HCT116 (cell line): ENCODE measurements around the gene GAREM2. TPM values are rescaled to one million over a fixed set of nuclear protein-coding genes. Genes with fewer than 3 reads are reported as not detected.

Experiments used
- ATAC-seq: fragments of 200-7000 bp; cut with Tn5 transposase; 2 replicates; pipeline ENCODE4 v1.9.1; 2020; ENCODE audit warnings: mild to moderate bottlenecking, moderate library complexity
- BruUV-seq: library from RNA; stranded (reverse); fragments of 400-500 nt; replicated peaks from 2 replicates; lab custom pipeline; 2021; lab: Mats Ljungman, UMichigan
- CTCF ChIA-PET: fragments of 300-600 bp; sonication (Branson Sonifier 250); formaldehyde crosslinking; loops from one replicate; lab custom pipeline; 2021; ENCODE audit warnings: antibody characterized with exemption; lab: Charles Lee
- POLR2A ChIA-PET: fragments of 300-600, 350-600 bp; sonication (Branson Sonifier 250); formaldehyde crosslinking; loops from one replicate; lab custom pipeline; 2021; ENCODE audit warnings: antibody characterized with exemption; lab: Charles Lee
- RAD21 ChIA-PET, 2 experiments: fragments of 300-600 bp; sonication (Branson Sonifier 250); formaldehyde crosslinking; loops; one replicate each; lab custom pipeline; 2023; ENCODE audit warnings: low total read pairs in 2 of 2; ENCODE audit not compliant: uncharacterized antibody in 2 of 2, unreplicated experiment in 2 of 2, low non-redundant PET in 1 of 2; lab: Charles Lee
- DNase-seq: peaks from one replicate; pipeline ENCODE4 v3.0.0-alpha.2; 2010; ENCODE audit warnings: low read depth, low spot score
- H2AFZ ChIP-seq: fragments of 200-600 bp; shearing (Covaris generic), sonication (generic); 2 replicates; pipeline ENCODE4 v1.6.1; 2017; ENCODE audit warnings: low read depth, mixed run types, mixed read lengths, antibody characterized with exemption, low read length; ENCODE audit not compliant: poor library complexity, severe bottlenecking
- H3K27ac ChIP-seq: 2 replicates; pipeline ENCODE4 v1.5.1; 2012; ENCODE audit warnings: low read depth, low read length
- H3K27me3 ChIP-seq: fragments of 200-600 bp; sonication (generic); 2 replicates; pipeline ENCODE4 v1.6.1; 2016; ENCODE audit warnings: mixed run types, low read length, mixed read lengths; ENCODE audit not compliant: insufficient read depth
- H3K36me3 ChIP-seq, 2 experiments: fragments of 200-500 bp in 1 of 2; fragments of 200-600 bp in 1 of 2; sonication (Bioruptor generic) in 1 of 2; sonication (generic) in 1 of 2; 2 replicates each; pipeline versions ENCODE4 v1.5.1 to v1.6.1; 2014 to 2016; ENCODE audit warnings: low read length in 2 of 2, inconsistent platforms in 1 of 2, mixed read lengths in 1 of 2, mixed run types in 1 of 2; ENCODE audit not compliant: insufficient read depth in 2 of 2, control insufficient read depth in 1 of 2
- H3K4me1 ChIP-seq, 2 experiments: fragments of 200-600 bp in 1 of 2; sonication (generic) in 1 of 2; 2 replicates each; pipeline versions ENCODE4 v1.5.1 to v1.6.1; 2012 to 2017; ENCODE audit warnings: low read length in 2 of 2, inconsistent platforms in 1 of 2, mild to moderate bottlenecking in 1 of 2, mixed read lengths in 1 of 2, mixed run types in 1 of 2, moderate library complexity in 1 of 2; ENCODE audit not compliant: insufficient read depth in 2 of 2, control insufficient read depth in 1 of 2
- H3K4me2 ChIP-seq: fragments of 200-600 bp; sonication (generic); 2 replicates; pipeline ENCODE4 v1.6.1; 2017; ENCODE audit warnings: mixed run types, low read length, mixed read lengths
- H3K4me3 ChIP-seq, 2 experiments: fragments of 200-600 bp in 1 of 2; sonication (generic) in 1 of 2; replicated peaks in 1 of 2; 2 replicates each; pipeline ENCODE4 v1.5.1; 2011 to 2016; ENCODE audit warnings: low read length in 2 of 2, control low read depth in 1 of 2, low read depth in 1 of 2, mild to moderate bottlenecking in 1 of 2, mixed read lengths in 1 of 2, mixed run types in 1 of 2
- H3K79me2 ChIP-seq: fragments of 200-600 bp; sonication (generic); 2 replicates; pipeline ENCODE4 v1.6.1; 2017; ENCODE audit warnings: mild to moderate bottlenecking, mixed run types, low read length, moderate library complexity, mixed read lengths; ENCODE audit not compliant: insufficient read depth
- H3K9ac ChIP-seq: fragments of 200-600 bp; sonication (generic); 2 replicates; pipeline ENCODE4 v1.6.1; 2016; ENCODE audit warnings: low read length, mixed read lengths
- H3K9me2 ChIP-seq: fragments of 200-600 bp; sonication (generic), shearing (Covaris generic); 2 replicates; pipeline ENCODE4 v1.6.1; 2017; ENCODE audit warnings: mixed run types, mild to moderate bottlenecking, moderate library complexity; ENCODE audit not compliant: insufficient read depth
- H3K9me3 ChIP-seq, 2 experiments: fragments of 200-500 bp in 1 of 2; fragments of 200-600 bp in 1 of 2; sonication (Bioruptor generic) in 1 of 2; sonication (generic) in 1 of 2; 2 replicates each; pipeline ENCODE4 v1.6.1; 2014 to 2017; ENCODE audit warnings: low read length in 2 of 2, mixed read lengths in 2 of 2, inconsistent platforms in 1 of 2, low read depth in 1 of 2, mild to moderate bottlenecking in 1 of 2, mixed run types in 1 of 2, moderate library complexity in 1 of 2; ENCODE audit not compliant: control insufficient read depth in 1 of 2, insufficient read depth in 1 of 2
- H4K20me1 ChIP-seq: fragments of 200-600 bp; sonication (generic), shearing (Covaris generic); 2 replicates; pipeline ENCODE4 v1.6.1; 2017; ENCODE audit warnings: mixed run types, mild to moderate bottlenecking, moderate library complexity; ENCODE audit not compliant: insufficient read depth
- CBX3 ChIP-seq: IDR thresholded peaks from 2 replicates; pipeline ENCODE4 v1.6.1; 2012; ENCODE audit warnings: low read depth
- CEBPB ChIP-seq: IDR thresholded peaks from 2 replicates; pipeline ENCODE4 v1.6.1; 2012; ENCODE audit warnings: low read depth
- EGR1 ChIP-seq: IDR thresholded peaks from 2 replicates; pipeline ENCODE4 v1.6.1; 2012; ENCODE audit warnings: low read depth
- ELF1 ChIP-seq: IDR thresholded peaks from 2 replicates; pipeline ENCODE4 v1.6.1; 2012; ENCODE audit warnings: low read depth, borderline replicate concordance
- EZH2 ChIP-seq: fragments of 200-600 bp; sonication (generic); IDR thresholded peaks from 2 replicates; pipeline ENCODE4 v1.6.1; 2017; ENCODE audit warnings: antibody characterized with exemption, mixed run types
- JUND ChIP-seq: IDR thresholded peaks from 2 replicates; pipeline ENCODE4 v1.6.1; 2012
- MAX ChIP-seq: IDR thresholded peaks from 2 replicates; pipeline ENCODE4 v1.6.1; 2012
- POLR2A ChIP-seq: IDR thresholded peaks from 2 replicates; pipeline ENCODE4 v1.7.0; 2011; ENCODE audit warnings: borderline replicate concordance; ENCODE audit not compliant: insufficient read depth, insufficient read length; ENCODE audit errors: extremely low read depth
- POLR2AphosphoS5 ChIP-seq: IDR thresholded peaks from 2 replicates; pipeline ENCODE4 v1.6.1; 2011; ENCODE audit warnings: mild to moderate bottlenecking, low read depth, low read length, moderate library complexity
- RAD21 ChIP-seq: IDR thresholded peaks from 2 replicates; pipeline ENCODE4 v1.6.1; 2012; ENCODE audit warnings: low read depth, mild to moderate bottlenecking
- SIN3A ChIP-seq: IDR thresholded peaks from 2 replicates; pipeline ENCODE4 v1.6.1; 2012; ENCODE audit warnings: low read depth
- SRF ChIP-seq: IDR thresholded peaks from 2 replicates; pipeline ENCODE4 v1.6.1; 2012; ENCODE audit warnings: low read depth
- TCF7L2 ChIP-seq: IDR thresholded peaks from 2 replicates; pipeline ENCODE4 v1.7.0; 2011; ENCODE audit warnings: borderline replicate concordance, inconsistent platforms; ENCODE audit not compliant: insufficient read depth, insufficient read length; ENCODE audit errors: extremely low read depth
- ZFX ChIP-seq: fragments of 450-650 bp; IDR thresholded peaks from 2 replicates; pipeline ENCODE4 v1.6.1; 2017
- ZNF274 ChIP-seq: fragments of 200-500 bp; sonication (Bioruptor generic); IDR thresholded peaks from 2 replicates; pipeline ENCODE4 v1.6.1; 2014; ENCODE audit warnings: mild to moderate bottlenecking, low read depth, low read length, inconsistent platforms
- intact Hi-C: fragments of 100-400 bp; cut with micrococcal nuclease; formaldehyde crosslinking; loops from 2 replicates; pipeline ENCODE4 v1.10.0; 2022
- total RNA-seq: library from RNA; stranded (reverse); gene quantifications from one replicate; pipeline ENCODE4 v1.2.1, GENCODE V29; 2021; ENCODE audit not compliant: unreplicated experiment
- TF ChIP-seq, protein P1 (sequence below): IDR thresholded peaks from 2 replicates; pipeline ENCODE4 v1.6.1; 2011; ENCODE audit warnings: mild to moderate bottlenecking, low read length, moderate library complexity; ENCODE audit not compliant: insufficient replicate concordance; ENCODE audit errors: extremely low read depth
- TF ChIP-seq, protein P2 (sequence below), 3 experiments: fragments of 200-600 bp in 1 of 3; sonication (generic) in 1 of 3; IDR thresholded peaks in 2 of 3; conservative IDR thresholded peaks in 1 of 3; 2 replicates each; pipeline ENCODE4 v1.5.1; 2012 to 2017; ENCODE audit warnings: low read depth in 2 of 3, low read length in 2 of 3, antibody characterized with exemption in 1 of 3, borderline replicate concordance in 1 of 3, control low read depth in 1 of 3, mild to moderate bottlenecking in 1 of 3, mixed read lengths in 1 of 3, mixed run types in 1 of 3, moderate library complexity in 1 of 3; ENCODE audit not compliant: insufficient read depth in 1 of 3
- TF ChIP-seq, protein P3 (sequence below): IDR thresholded peaks from 2 replicates; pipeline ENCODE4 v1.6.1; 2012; ENCODE audit warnings: low read depth

GAREM2 gene
- total RNA-seq, 1 experiment from 2014 or later = 13.3 TPM

- BruUV-seq = no TSS peak
- RAD21 ChIA-PET = no interaction called here
- CTCF ChIA-PET = no interaction called here
- 0 out of 4 replicates have a peak, but pooled peaks cover 0 to 2% of the 10 kb centered on the region in 2 experiments for H3K9me3 ChIP-seq
- no peaks in the 10 kb centered on the region for H3K27me3 ChIP-seq
- H2AFZ ChIP-seq = no peak overlapping the region
- no peaks in the 10 kb centered on the region for H3K79me2 ChIP-seq
- no peak overlapping the region for H3K4me3 ChIP-seq
- no peak overlapping the region for H3K27ac ChIP-seq
- H3K4me2 ChIP-seq = no peak overlapping the region
- no peaks in the 10 kb centered on the region for H3K9me2 ChIP-seq
- H3K9ac ChIP-seq = no peak overlapping the region
- TF ChIP-seq SIN3A (no peak), POLR2A (no peak), ZFX (no peak), JUND (no peak), ZNF274 (no peak), ELF1 (no peak), POLR2AphosphoS5 (no peak), CEBPB (no peak), MAX (no peak), TCF7L2 (no peak), CBX3 (no peak), SRF (no peak), RAD21 (no peak), EZH2 (no peak), EGR1 (no peak)
- TF ChIP-seq, protein P1, sequence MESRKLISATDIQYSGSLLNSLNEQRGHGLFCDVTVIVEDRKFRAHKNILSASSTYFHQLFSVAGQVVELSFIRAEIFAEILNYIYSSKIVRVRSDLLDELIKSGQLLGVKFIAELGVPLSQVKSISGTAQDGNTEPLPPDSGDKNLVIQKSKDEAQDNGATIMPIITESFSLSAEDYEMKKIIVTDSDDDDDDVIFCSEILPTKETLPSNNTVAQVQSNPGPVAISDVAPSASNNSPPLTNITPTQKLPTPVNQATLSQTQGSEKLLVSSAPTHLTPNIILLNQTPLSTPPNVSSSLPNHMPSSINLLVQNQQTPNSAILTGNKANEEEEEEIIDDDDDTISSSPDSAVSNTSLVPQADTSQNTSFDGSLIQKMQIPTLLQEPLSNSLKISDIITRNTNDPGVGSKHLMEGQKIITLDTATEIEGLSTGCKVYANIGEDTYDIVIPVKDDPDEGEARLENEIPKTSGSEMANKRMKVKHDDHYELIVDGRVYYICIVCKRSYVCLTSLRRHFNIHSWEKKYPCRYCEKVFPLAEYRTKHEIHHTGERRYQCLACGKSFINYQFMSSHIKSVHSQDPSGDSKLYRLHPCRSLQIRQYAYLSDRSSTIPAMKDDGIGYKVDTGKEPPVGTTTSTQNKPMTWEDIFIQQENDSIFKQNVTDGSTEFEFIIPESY = no peak
- TF ChIP-seq, protein P2, sequence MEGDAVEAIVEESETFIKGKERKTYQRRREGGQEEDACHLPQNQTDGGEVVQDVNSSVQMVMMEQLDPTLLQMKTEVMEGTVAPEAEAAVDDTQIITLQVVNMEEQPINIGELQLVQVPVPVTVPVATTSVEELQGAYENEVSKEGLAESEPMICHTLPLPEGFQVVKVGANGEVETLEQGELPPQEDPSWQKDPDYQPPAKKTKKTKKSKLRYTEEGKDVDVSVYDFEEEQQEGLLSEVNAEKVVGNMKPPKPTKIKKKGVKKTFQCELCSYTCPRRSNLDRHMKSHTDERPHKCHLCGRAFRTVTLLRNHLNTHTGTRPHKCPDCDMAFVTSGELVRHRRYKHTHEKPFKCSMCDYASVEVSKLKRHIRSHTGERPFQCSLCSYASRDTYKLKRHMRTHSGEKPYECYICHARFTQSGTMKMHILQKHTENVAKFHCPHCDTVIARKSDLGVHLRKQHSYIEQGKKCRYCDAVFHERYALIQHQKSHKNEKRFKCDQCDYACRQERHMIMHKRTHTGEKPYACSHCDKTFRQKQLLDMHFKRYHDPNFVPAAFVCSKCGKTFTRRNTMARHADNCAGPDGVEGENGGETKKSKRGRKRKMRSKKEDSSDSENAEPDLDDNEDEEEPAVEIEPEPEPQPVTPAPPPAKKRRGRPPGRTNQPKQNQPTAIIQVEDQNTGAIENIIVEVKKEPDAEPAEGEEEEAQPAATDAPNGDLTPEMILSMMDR (IDR thresholded peaks at IDR 0.05 in 2 of 3, conservative IDR thresholded peaks at IDR 0.05 in 1 of 3; ENCODE audit: borderline replicate concordance in 1 of 3, insufficient read depth in 1 of 3, low read depth in 2 of 3, low read length in 2 of 3) = no peak
- TF ChIP-seq, protein P3, sequence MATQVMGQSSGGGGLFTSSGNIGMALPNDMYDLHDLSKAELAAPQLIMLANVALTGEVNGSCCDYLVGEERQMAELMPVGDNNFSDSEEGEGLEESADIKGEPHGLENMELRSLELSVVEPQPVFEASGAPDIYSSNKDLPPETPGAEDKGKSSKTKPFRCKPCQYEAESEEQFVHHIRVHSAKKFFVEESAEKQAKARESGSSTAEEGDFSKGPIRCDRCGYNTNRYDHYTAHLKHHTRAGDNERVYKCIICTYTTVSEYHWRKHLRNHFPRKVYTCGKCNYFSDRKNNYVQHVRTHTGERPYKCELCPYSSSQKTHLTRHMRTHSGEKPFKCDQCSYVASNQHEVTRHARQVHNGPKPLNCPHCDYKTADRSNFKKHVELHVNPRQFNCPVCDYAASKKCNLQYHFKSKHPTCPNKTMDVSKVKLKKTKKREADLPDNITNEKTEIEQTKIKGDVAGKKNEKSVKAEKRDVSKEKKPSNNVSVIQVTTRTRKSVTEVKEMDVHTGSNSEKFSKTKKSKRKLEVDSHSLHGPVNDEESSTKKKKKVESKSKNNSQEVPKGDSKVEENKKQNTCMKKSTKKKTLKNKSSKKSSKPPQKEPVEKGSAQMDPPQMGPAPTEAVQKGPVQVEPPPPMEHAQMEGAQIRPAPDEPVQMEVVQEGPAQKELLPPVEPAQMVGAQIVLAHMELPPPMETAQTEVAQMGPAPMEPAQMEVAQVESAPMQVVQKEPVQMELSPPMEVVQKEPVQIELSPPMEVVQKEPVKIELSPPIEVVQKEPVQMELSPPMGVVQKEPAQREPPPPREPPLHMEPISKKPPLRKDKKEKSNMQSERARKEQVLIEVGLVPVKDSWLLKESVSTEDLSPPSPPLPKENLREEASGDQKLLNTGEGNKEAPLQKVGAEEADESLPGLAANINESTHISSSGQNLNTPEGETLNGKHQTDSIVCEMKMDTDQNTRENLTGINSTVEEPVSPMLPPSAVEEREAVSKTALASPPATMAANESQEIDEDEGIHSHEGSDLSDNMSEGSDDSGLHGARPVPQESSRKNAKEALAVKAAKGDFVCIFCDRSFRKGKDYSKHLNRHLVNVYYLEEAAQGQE = no peak
- peaks cover 2 to 14% of the 10 kb centered on the region in 2 experiments; a peak in 3 of 4 replicates for H3K36me3 ChIP-seq
- ATAC-seq = no peak
- DNase-seq = no peak
- no peaks in the 10 kb centered on the region for H4K20me1 ChIP-seq
- POLR2A ChIA-PET = no interaction called here
- no peaks in the 10 kb centered on the region for H3K4me1 ChIP-seq
- intact Hi-C loops = no loop called here
Measured at GRCh38 chr2:26223018-26223417, 50.1 kb downstream of the GAREM2 start.
